Spinal cord (tissue), 10 donors: ENCODE data around the gene PHETA1. TPM values are rescaled to one million over a fixed set of nuclear protein-coding genes. Genes with fewer than 3 reads are reported as not detected.

Experiments
- DNase-seq, 6 donors: peaks; one replicate each; pipeline versions ENCODE4 v3.0.0 to v3.0.0-alpha.2; 2013 to 2015; ENCODE audit warnings: low spot score in 6 of 6, low read depth in 4 of 6
- H3K27ac ChIP-seq: one replicate; pipeline ENCODE4 v1.5.1; 2013; ENCODE audit warnings: low read depth, low read length, control low read depth
- H3K27me3 ChIP-seq: one replicate; pipeline ENCODE4 v1.6.1; 2013; ENCODE audit warnings: low read length; ENCODE audit not compliant: control insufficient read depth, insufficient read depth
- H3K36me3 ChIP-seq: one replicate; pipeline ENCODE4 v1.6.1; 2013; ENCODE audit warnings: low read length; ENCODE audit not compliant: control insufficient read depth, insufficient read depth
- H3K4me1 ChIP-seq: one replicate; pipeline ENCODE4 v1.6.1; 2013; ENCODE audit warnings: low read length; ENCODE audit not compliant: control insufficient read depth, insufficient read depth
- H3K4me3 ChIP-seq: one replicate; pipeline ENCODE4 v1.5.1; 2013; ENCODE audit warnings: low read depth, low read length, control low read depth
- H3K9me3 ChIP-seq: one replicate; pipeline ENCODE4 v1.6.1; 2013; ENCODE audit warnings: low read length; ENCODE audit not compliant: control insufficient read depth, insufficient read depth
- WGBS: methylation state at CpG from one replicate; pipeline ENCODE4 v1.1.5; 2013; ENCODE audit warnings: missing lambda C conversion rate; ENCODE audit not compliant: insufficient coverage; 5-methylcytosine and 5-hydroxymethylcytosine counted together
- long read RNA-seq, 4 donors: transcript quantifications; one replicate each; lab custom pipeline, GENCODE V29; 2026
- polyA plus RNA-seq, 2 donors: library from polyadenylated mRNA; unstranded; fragments of 120-200 nt; gene quantifications; one replicate each; pipeline ENCODE4 v1.2.1, GENCODE V29; 2013; ENCODE audit not compliant: insufficient read length in 2 of 2
- total RNA-seq, 2 donors: library from RNA; depleted of rRNA in 1 of 2; stranded (reverse); fragments of 120-200 nt in 1 of 2; fragments of >200 nt in 1 of 2; gene quantifications; one replicate each; pipeline versions ENCODE4 v1.2.3 to v1.2.4, GENCODE V29; 2013 to 2014
- donor health status: healthy.

PHETA1 gene, protein sequence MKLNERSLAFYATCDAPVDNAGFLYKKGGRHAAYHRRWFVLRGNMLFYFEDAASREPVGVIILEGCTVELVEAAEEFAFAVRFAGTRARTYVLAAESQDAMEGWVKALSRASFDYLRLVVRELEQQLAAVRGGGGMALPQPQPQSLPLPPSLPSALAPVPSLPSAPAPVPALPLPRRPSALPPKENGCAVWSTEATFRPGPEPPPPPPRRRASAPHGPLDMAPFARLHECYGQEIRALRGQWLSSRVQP
- total RNA-seq (1 to 10 TPM; 3.4 to 7.8 TPM), polyA plus RNA-seq (10 to 100 TPM; 15.9 to 20.4 TPM)
- long read RNA-seq, donor 1, partial matches to known transcripts: 0 of 1 reads
- long read RNA-seq, donor 1, other reads (novel, unspliced or antisense): 0 of 1 reads
- long read RNA-seq, donor 2, partial matches to known transcripts: 5 of 5 reads
- long read RNA-seq, donor 2, other reads (novel, unspliced or antisense): 0 of 5 reads
- long read RNA-seq, donor 3: 0 reads
- long read RNA-seq, donor 4: 0 reads

DNA sequence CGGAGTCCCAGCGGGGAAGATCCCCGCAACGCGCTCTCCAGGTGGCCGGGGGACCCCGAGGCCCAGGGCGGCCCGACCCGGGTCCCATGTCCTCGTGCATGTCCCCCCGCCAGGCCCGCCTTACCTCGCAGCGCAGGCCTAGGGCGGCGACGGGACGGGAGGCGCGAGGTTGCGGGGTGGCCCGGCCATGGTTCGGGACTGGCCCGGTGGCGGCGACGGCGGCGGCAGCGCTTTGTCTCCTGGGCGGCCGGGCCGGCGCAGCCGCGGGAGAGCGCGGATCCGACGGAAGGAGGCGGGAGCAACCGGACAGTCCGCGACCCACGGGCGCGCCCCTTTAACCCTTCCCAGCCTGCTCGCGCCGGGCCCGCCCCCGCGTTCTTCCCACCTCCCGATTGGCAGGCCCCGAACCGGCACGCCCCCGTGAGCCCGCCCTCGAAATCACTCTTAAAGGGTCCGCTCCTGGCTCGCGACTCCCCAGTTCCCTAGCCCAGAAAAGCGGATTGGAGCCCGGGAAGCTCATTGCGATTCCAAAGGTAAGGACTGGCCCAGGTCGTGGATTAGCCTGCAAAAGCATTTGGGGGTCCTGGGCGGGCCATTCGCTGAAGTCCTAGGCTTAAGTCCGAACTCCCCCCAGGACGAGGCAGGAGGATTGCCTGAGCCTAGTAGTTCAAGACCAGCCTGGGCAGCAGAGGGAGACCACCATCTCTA is at the start of gene PHETA1:
TSS of gene PHETA1 (minus strand) at position 308 of the 708 bp plus-strand sequence. CDS start 5,668 bp downstream, outside the sequence.
- no peaks in the 10 kb centered on the region for H3K27me3 ChIP-seq
- no peaks in the 10 kb centered on the region for H3K9me3 ChIP-seq
- peaks cover 27% of the 10 kb centered on the region for H3K36me3 ChIP-seq
- no peak within 1 kb of the TSS for H3K27ac ChIP-seq
- peaks cover 24% of the 10 kb centered on the region for H3K4me1 ChIP-seq
- WGBS: 0% methylated on average over 71 of the region's 72 CpGs
- peak; percentile 60 to 97 (median 86) for DNase-seq
- H3K4me3 ChIP-seq: peak within 1 kb of the TSS; percentile 79

DNA sequence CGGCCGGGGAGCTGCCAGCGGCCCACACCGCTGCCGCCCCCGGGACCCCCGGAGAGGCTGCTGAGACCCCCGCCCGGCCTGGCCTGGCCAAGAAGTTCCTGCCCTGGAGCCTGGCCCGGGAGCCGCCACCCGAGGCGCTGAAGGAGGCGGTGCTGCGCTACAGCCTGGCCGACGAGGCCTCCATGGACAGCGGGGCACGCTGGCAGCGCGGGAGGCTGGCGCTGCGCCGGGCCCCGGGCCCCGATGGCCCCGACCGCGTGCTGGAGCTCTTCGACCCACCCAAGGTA is 49.6 kb upstream of the PHETA1 start:
- 91% methylated on average over 30 of the region's 30 CpGs for WGBS
- DNase-seq: no peak
- Histone ChIP-seq H3K4me1 (peaks cover 6% of the 10 kb centered on the region), H3K27me3 (no peaks in the 10 kb centered on the region), H3K9me3 (no peaks in the 10 kb centered on the region), H3K27ac (no peak overlapping the region), H3K4me3 (no peak overlapping the region), H3K36me3 (peaks cover 11% of the 10 kb centered on the region)

DNA sequence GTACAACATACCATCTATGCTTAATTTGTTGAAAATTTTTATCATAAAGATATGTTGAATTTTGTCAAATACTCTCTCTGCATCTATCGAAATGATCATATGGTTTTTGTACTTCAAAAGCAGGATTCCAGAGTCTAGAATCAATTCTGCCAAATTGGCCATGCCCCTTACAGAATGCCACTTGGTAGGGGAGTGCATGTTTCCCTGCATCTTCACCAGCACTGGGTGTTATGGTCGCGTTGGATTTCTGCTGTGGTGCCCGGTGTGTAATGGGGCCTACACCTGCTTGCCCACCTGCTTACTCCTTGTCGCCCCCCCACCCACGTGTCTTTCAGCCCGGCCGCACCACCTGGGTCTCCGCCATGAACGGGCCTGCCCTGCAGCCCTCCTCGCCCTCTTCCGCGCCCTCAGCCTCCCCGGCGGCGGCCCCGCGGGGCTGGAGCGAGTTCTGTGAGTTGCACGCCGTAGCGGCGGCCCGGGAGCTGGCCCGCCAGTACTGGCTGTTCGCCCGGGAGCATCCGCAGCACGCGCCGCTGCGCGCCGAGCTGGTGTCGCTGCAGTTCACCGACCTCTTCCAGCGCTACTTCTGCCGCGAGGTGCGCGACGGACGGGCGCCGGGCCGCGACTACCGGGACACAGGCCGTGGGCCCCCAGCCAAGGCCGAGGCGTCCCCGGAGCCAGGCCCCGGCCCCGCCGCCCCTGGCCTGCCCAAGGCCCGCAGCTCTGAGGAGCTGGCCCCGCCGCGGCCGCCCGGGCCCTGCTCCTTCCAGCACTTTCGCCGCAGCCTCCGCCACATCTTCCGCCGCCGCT is 49.1 kb upstream of the PHETA1 start:
- H3K27me3 ChIP-seq: no peaks in the 10 kb centered on the region
- H3K36me3 ChIP-seq: peaks cover 11% of the 10 kb centered on the region
- no peaks in the 10 kb centered on the region for H3K9me3 ChIP-seq
- peaks cover 12% of the 10 kb centered on the region for H3K4me1 ChIP-seq
- 88% methylated on average over 67 of the region's 67 CpGs for WGBS
- H3K27ac ChIP-seq: no peak overlapping the region
- no peak overlapping the region for H3K4me3 ChIP-seq
- DNase-seq: no peak

DNA sequence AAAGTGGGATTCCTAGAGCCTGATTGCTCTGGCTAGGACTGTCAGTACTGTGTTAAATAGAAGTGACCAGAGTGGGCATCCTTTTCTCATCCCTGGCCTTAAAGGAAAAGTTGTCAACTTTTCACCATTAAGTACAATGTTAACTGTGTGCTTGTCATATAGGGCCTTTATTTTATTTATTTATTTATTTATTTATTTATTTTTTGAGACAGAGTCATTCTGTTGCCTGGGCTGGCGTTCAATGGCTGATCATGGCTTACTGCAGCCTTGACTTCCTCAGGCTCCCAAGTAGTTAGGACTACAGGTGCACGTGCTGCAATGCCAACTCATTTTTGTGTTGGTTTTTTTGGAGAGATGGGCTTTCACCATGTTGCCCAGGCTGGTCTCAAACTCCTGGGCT is 48.4 kb upstream of the PHETA1 start:
- Histone ChIP-seq H3K9me3 (no peaks in the 10 kb centered on the region), H3K27ac (no peak overlapping the region), H3K4me1 (peaks cover 18% of the 10 kb centered on the region), H3K4me3 (no peak overlapping the region), H3K27me3 (no peaks in the 10 kb centered on the region), H3K36me3 (peaks cover 11% of the 10 kb centered on the region)
- no peak for DNase-seq
- 83% methylated on average over 1 of the region's 2 CpGs for WGBS

DNA sequence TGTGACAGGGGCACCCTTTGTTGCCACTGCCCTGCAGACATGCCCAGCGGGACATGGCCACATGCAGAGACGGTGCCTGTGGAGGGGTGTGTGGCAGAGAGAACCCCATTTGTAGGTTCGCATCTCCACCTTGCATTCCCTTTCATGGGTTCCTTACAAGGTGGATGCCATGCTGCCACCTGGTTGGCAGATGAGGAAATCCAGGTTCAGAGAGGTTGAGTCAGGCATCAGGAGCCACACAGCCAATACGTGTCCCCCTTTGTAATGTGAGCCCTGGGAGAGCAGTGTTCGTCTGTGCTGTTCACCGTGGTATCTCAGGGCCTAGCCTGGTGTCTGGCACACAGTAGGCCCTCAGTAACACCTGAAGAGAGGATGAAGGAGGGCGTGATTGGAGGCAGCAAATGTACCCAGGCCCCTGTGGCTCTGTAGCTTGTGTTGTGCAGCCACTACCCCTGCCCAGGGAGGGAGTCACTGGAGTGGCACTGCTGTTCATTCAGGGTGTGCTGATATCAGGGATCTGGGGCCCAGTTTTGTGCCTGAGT is 45.9 kb upstream of the PHETA1 start:
- Histone ChIP-seq H3K4me3 (no peak overlapping the region), H3K27me3 (no peaks in the 10 kb centered on the region), H3K36me3 (peaks cover 14% of the 10 kb centered on the region), H3K4me1 (peaks cover 41% of the 10 kb centered on the region), H3K27ac (no peak overlapping the region), H3K9me3 (no peaks in the 10 kb centered on the region)
- WGBS: 86% methylated on average over 7 of the region's 7 CpGs
- DNase-seq: no peak

DNA sequence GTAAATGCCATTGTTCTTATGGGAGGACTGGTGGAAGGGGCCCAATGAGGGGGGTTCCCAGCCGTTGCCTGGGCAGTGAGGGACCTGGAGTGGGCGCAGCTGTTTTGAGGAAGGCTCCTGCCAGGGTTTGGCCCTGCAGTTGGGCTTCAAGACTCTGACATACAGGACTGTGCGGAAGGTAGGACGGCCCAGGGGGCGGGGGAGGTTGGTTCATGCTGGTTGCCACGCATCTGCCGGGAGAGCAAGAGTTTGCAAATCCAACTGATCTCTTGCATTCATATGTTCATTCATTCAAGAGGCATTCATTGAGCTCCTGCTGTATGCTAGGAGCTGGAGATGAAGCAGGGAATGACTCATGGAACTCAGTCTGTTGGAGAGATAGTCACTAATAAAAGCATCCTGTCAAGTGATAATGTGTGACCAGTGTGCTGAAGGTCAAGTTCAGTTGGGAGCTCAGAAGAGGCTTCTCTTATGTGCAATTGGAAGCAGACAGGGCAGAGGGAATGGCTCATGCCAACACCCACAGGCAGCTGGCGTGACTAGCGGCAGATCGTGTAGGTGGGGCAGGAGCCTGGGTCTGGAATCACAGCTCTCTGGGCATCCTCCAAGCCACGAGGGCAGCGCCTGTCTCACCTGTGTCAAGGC is 44.7 kb upstream of the PHETA1 start:
- WGBS: 45% methylated on average over 2 of the region's 12 CpGs
- peaks cover 13% of the 10 kb centered on the region for H3K36me3 ChIP-seq
- no peak for DNase-seq
- H3K4me3 ChIP-seq: no peak overlapping the region
- no peaks in the 10 kb centered on the region for H3K9me3 ChIP-seq
- H3K4me1 ChIP-seq: peaks cover 52% of the 10 kb centered on the region
- H3K27me3 ChIP-seq: no peaks in the 10 kb centered on the region
- H3K27ac ChIP-seq: peak overlapping the region; percentile 67

DNA sequence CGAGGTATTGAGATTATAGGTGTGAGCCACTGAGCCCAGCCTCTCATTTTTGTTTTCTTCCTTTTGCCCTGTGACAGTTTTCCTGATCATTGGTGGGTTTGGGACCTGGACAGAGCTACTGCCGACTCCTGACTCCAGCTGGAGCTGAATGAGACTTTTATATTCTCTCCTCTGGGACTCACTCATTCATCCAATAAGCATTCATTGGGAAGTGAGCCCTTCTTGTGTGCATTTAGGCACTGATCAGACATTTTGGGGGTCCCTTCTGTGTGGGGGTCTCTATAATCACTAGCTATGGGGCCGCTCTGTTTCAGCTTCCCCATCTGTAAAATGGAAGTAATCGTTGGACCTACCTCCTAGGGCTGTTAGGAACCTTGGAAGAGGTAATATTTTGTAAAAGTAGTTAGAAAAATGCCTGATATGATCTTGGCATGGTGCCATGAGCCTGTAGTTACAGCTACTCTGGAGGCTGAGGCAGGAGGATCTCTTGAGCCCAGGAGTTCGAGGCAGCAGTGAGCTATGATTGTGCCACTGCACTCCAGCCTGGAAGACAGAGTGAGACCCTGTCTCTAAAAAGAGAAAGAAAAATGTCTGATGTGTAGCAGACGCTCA is 44.0 kb upstream of the PHETA1 start:
- Histone ChIP-seq H3K4me3 (no peak overlapping the region), H3K27me3 (no peaks in the 10 kb centered on the region), H3K4me1 (peaks cover 56% of the 10 kb centered on the region), H3K27ac (peak overlapping the region; percentile 67), H3K9me3 (no peaks in the 10 kb centered on the region), H3K36me3 (peaks cover 8% of the 10 kb centered on the region)
- WGBS: 53% methylated on average over 5 of the region's 6 CpGs
- no peak for DNase-seq

DNA sequence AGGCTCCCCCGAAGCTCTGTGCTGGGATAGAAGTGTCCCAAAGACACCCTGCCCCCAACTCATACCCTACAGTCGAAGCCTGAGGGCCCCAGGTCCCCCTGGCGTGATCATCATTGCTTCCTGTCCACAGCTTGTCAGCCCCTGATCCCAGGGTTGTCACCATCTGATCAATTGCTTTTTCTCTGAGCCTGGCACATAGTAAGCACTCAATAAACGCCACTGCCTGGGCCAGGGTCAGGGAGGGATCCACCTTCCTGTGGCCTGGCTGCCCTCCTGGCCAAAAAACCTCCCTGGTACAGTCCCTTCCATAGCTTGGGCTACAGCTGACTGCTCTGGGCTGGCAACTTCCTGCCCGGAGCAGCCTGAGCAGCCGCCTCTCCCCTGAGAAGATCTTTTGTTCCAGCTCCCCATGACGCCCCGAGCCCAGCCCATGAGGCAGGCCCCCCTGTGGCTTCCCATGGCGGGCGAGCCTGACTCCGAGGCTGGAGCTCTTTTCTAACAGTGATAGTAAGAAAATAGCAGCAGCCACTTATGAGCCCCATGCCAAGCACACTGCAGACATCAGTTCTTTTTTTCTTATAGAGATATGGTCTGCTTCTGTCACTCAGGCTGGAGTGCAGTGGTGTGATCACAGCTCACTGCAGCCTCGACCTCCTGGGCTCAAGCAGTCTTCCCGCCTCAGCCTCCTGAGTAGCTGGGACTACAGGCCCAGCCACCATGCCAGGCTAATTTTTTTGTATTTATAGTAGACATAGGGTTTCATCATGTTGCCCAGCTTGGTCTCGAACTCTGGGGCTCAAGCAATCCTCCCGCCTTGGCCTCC is 43.3 kb upstream of the PHETA1 start:
- WGBS: 45% methylated on average over 10 of the region's 15 CpGs
- no peak overlapping the region for H3K4me3 ChIP-seq
- H3K36me3 ChIP-seq: peaks cover 6% of the 10 kb centered on the region
- no peaks in the 10 kb centered on the region for H3K9me3 ChIP-seq
- H3K27me3 ChIP-seq: no peaks in the 10 kb centered on the region
- DNase-seq: peak in 1 of 6 donors; percentile 47
- peak overlapping the region; percentile 67 for H3K27ac ChIP-seq
- H3K4me1 ChIP-seq: peaks cover 62% of the 10 kb centered on the region
